ENCODE data around the gene FBXO7.
A peak's percentile ranks its signal among the peaks of the same experiment; 100 is the strongest.

The FBXO7 gene

DNA sequence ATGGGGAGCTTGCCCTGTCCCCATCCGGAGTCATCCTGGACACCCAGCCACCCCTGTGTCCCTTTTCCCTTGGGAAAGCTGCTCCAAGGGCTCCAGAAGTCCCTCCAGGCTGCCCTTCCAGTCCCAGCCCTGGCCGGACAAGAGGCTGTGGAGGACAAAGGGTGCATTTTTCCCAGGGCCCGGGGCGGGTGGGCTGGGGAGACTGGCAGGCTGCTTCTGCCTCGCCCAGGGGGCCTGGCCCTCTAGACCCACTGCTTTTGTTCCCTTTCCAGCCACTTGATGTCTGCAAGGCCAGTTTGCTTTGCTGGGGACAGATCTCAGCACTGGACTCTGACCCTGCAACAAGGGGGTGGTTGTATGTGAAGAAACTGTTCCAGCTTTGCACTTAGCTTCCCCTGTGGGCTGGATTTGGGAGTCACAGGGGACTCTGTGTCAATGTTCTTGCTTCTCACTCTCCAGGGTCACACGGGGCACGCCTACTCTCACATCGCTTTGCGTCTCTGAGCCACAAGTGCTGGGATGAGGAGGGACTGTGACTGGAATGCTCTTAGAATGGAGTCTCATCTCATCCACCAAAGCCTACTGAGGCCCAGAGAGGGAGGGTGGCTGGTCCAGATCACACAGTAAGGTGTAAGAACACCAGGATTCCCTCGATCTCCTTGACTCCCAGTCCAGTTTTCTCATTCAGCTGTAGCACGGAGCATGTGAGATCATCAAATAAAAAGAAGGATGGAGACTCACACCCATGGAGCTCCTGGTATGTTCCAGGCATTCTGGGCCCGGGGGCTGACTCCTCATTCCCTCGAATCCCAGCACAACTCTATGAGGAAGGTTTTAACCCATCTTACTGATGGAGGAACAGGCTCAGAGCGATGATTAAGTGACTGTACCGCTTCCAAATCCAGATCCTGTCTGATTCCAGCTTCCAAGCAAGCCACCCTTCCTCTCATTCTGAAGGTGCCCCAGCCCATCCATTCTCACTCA lies 59.9 kb downstream of the FBXO7 start:
- no peak overlapping the region for H3K4me3 Mint-ChIP-seq
- H3K27ac Mint-ChIP-seq: no peak overlapping the region
- H3K4me1 Mint-ChIP-seq: peaks cover 2% of the 10 kb centered on the region
- DNase-seq (no peak), ATAC-seq (no peak)
- no peaks in the 10 kb centered on the region for H3K9me3 Mint-ChIP-seq
- peaks cover 40% of the 10 kb centered on the region for H3K27me3 Mint-ChIP-seq

DNA sequence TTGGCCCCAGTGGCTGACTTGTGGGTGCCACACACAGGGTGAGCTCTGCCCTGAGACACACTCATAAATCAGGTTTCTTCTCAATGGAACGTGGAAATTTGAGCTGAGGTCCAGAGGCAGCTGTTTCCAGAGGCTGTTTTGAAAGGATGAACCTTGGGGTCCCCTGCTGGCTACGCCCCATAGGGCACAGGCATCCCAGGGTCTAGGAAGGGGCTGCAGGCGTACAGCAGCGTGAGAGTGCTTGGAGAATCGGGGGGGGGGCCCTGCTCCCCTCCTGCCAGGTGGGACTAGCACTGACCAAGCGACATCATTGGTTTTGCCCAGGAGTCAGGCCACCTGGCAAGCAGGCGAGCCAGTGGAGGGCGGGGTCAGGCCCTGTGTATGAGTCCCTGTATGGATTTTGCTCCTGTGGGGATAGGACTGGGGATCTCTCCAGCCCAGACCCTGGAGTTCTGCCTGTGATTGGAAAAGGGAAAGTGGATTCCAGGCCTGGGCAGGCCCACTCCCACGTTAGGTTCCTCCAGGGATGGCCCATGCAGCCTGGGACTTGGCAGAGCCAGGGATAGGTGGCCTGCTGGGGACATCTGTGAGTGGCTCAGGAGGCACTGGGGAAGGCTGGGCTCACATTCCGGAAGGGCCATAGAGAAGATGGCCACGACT lies 61.0 kb downstream of the FBXO7 start:
- no peak for ATAC-seq
- DNase-seq: no peak
- Mint-ChIP-seq H3K27me3 (peaks cover 37% of the 10 kb centered on the region), H3K27ac (peak overlapping the region in 1 of 2 donors; percentile 15), H3K9me3 (no peaks in the 10 kb centered on the region), H3K4me3 (no peak overlapping the region), H3K4me1 (peaks cover 6% of the 10 kb centered on the region)

DNA sequence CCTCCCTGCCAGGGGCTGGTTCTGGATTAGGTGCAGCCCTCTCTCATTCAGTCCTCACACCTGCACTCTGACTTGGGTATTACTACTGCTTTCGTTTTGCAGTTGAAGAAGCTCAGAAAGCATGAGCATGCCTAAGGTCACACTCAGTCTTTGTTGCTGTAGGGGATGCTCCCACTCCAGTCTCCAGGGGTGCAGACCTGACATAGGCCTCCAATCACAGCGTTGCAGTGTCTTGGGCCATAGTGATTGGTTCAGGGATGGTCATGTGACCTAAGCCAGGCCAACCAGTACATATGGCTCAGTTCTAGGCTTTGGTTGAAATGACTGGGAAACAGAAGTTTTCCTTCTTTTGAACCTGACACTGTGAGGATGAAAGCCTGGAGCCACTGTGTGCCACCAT lies 61.7 kb downstream of the FBXO7 start:
- Mint-ChIP-seq H3K4me1 (peaks cover 6% of the 10 kb centered on the region), H3K27ac (no peak overlapping the region), H3K27me3 (peaks cover 35% of the 10 kb centered on the region), H3K4me3 (no peak overlapping the region), H3K9me3 (no peaks in the 10 kb centered on the region)
- ATAC-seq (no peak), DNase-seq (no peak)

DNA sequence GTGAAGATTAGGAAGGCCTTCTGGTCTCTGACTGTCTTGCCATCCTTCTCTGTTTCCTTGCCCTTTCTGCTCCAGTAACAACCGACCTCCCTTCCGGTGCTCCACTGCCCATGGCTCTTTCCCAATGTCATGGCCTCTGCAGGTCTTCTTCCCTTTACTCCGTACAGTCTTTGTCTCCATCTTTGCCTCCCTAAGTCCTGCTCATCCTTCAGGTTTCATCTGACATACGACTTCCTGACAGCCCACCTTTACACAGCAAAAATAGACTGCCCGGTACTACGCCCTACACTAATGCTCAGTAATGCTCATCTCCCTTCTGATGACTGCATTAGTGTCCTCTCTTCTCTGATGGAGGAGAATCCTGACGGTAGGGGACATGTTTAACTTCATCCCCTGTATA lies 63.9 kb downstream of the FBXO7 start:
- no peak for ATAC-seq
- Mint-ChIP-seq H3K4me1 (peaks cover 6% of the 10 kb centered on the region), H3K9me3 (no peaks in the 10 kb centered on the region), H3K4me3 (no peak overlapping the region), H3K27ac (no peak overlapping the region), H3K27me3 (peaks cover 18% of the 10 kb centered on the region)
- DNase-seq: no peak

DNA sequence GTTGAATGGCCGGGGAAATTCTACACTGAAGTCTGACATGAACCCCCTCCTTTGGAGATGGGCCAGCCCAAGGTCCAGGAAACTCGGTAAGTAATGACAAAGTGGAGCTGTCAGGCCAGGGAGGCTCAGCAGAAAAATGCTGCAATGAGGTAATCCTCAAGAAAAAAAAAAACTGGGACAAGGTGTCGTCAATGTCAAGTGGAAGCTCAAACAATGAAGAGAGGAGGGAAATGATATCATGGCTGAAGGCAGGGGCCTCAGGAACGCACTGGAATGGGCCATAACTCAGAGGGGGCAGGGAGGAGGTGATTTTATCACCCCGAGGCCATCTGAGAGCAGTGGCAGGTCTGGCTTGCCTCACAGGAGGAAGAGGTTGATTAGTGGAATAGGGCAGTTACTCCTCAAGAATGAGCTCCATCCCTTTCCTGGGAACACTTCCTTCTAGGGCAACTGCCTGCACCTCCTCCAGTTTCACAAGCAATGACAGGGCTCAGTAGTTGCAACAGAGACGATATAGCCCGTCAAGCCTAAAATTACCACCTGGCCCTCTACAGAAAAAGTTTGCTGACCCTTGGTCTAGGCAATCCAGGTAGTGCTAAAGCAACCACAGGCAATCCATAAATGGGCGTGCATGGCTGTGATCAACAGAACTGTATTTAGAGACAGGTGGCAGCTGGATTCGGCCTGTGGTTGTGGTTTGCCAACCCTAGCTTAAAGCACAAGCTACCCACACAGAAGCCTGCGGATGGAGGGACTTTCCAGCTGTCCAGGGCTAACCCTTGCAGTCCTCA lies 65.2 kb downstream of the FBXO7 start:
- Mint-ChIP-seq H3K9me3 (no peaks in the 10 kb centered on the region), H3K4me1 (peaks cover 6% of the 10 kb centered on the region), H3K4me3 (no peak overlapping the region), H3K27ac (peak overlapping the region in 1 of 2 donors; percentile 14), H3K27me3 (peaks cover 12% of the 10 kb centered on the region)
- no peak for ATAC-seq
- no peak for DNase-seq

DNA sequence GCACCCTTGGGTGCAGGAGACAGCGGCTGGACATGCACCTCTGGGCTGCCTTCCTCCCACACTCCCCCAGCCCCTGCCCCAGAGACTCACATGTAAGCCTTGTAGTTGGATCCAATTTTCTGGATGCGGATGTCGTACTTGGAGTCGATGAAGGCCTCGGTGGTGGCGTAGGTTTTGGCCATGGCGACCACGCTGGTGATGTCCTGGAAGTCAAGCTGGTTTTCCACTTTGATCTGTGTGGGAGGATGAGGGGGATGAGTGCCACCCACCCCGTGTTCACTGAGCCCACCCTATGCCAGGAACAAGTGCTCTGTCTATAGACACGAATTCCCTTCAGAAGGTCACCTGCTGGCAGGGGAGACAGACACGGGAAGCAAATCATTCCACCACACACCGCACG lies 66.9 kb downstream of the FBXO7 start:
- ATAC-seq (no peak), DNase-seq (no peak)
- Mint-ChIP-seq H3K9me3 (no peaks in the 10 kb centered on the region), H3K27me3 (peaks cover 12% of the 10 kb centered on the region), H3K27ac (no peak overlapping the region), H3K4me3 (no peak overlapping the region), H3K4me1 (peaks cover 6% of the 10 kb centered on the region)

DNA sequence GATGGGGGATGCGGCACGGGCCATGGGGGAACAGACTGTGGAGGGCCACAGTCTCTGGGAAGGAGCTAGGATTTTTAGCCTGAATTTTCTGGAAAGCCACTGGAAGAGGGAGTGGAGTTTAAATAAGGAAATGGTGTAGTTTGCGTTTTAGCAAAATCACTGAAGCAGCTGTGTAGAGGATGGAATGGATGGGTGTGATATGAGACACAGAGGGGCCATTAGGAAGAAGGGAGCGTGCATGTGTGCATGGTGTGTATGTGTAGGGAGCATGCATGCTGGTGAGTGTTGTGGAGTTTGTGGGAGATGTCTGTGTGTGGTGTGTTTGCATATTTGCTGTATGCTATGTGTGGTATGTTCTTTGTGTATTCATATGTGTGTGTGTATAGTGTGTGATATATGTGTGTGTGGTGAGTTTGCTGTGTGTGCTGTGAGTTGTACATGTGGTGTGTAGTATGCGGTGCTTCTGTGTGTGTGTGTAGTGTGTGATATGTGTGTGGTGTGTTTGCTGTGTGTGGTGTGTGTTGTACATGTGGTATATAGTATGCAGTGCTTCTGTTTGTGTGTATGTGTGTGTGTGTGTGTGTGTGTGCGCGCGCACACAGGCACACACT lies 67.6 kb downstream of the FBXO7 start:
- DNase-seq (no peak), ATAC-seq (no peak)
- Mint-ChIP-seq H3K4me1 (peaks cover 6% of the 10 kb centered on the region), H3K27ac (no peak overlapping the region), H3K9me3 (no peaks in the 10 kb centered on the region), H3K27me3 (peaks cover 12% of the 10 kb centered on the region), H3K4me3 (no peak overlapping the region)

DNA sequence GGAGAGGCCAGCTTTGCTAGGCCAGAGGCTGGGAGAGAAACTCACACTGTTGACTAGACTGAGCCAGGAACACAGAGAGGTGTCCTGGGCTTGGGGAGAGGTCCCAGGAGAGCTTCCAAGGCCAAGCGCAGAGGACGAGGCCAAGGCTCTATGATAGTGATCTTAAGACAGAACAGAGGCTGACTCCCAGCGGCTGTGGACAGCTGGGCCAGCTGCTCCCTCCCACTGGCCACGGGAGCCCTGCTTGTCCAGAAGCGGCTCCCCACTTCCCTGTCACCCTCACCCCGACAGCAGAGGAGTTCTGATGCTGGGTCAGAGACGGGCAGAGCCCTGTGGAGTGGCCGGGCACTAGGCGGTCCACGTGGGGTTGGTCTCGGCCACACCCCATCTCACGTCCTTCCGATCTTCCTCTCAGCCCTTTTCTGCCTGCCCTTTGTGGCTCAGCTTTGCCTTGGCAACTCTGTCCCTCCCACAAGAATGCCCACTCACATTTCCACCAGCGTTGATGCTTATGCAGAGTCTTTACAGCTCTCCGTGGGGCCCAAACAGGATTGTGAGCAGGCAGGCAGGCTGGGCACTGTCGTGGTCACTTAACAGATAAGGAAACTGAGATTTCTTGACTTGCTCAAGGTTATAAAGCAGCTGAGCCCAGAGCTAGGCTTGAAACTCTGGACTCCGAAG lies 68.2 kb downstream of the FBXO7 start:
- Mint-ChIP-seq H3K4me3 (no peak overlapping the region), H3K27me3 (peaks cover 12% of the 10 kb centered on the region), H3K9me3 (no peaks in the 10 kb centered on the region), H3K27ac (no peak overlapping the region), H3K4me1 (peaks cover 6% of the 10 kb centered on the region)
- DNase-seq: no peak
- ATAC-seq: no peak

DNA sequence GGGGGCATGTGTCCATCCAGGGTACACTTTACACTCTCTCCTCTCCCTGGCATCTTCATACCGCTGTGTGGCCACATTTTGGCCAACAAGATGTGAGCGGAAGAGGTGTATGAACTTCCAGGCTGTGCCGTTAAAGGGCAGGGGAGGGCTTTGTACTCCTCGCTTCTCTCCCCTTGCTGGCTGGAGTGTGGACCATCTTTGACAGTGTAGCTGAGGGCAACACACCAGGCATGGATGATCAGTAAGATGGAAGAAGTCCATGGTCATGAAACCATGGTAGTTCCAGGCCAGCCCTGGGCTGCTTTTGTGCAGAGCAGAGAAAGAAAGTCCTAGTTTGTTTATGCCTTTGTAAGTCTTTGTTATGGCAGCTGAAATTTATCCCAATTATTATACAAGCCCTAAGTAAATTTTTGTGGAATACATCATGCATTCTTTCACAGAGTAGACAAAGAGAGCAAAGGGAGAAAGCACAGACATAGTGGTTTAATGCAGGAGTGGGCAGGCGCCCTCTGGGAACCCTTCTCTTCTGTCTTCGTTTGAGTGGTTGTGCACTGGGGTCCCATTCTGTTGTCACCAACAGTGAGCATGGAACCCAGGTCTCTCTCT lies 70.4 kb downstream of the FBXO7 start:
- Mint-ChIP-seq H3K27ac (no peak overlapping the region), H3K4me3 (no peak overlapping the region), H3K9me3 (no peaks in the 10 kb centered on the region), H3K27me3 (no peaks in the 10 kb centered on the region), H3K4me1 (no peaks in the 10 kb centered on the region)
- no peak for DNase-seq
- ATAC-seq: no peak

DNA sequence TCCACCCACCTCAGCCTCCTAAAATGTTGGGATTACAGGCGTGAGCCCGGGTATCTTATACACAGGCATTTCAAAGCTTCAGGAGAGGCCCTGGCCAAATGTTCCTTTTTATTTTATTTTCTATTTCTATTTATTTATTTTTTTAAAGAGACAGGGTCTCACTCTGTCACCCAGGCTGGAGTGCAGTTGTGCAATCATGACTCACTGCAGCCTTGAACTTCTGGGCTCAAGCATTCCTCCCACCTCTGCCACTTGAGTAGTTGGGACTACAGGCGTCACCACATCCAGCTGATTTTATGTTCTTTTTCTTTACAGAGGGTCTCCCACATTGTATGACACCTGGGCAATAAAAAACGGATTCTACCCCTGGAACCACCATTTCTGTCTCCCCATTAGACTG lies 71.2 kb downstream of the FBXO7 start:
- H3K4me1 Mint-ChIP-seq: no peaks in the 10 kb centered on the region
- DNase-seq: no peak
- no peaks in the 10 kb centered on the region for H3K27me3 Mint-ChIP-seq
- ATAC-seq: no peak
- no peak overlapping the region for H3K27ac Mint-ChIP-seq
- H3K4me3 Mint-ChIP-seq: no peak overlapping the region
- no peaks in the 10 kb centered on the region for H3K9me3 Mint-ChIP-seq

DNA sequence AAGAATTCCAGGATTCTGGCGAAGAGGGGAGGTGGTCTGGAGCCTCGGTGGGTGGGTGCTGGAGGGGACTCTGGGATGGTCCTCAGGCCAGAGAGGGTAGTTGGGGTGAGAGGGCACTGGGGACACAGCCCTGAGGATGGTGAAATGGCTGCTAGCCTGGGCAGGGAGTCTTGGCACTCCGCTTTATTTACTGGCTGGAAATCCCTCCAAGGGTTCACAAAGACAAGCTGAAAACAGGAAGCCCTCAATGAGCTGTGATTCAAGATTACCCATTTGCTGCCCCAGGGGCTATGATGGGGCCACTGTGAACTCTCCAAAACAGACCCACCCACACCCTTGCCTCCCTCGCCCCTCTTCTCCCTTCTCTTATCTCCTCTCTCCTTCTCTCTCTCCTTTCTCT lies 71.9 kb downstream of the FBXO7 start:
- DNase-seq (no peak), ATAC-seq (no peak)
- Mint-ChIP-seq H3K27ac (peak overlapping the region in 1 of 2 donors; percentile 16), H3K27me3 (no peaks in the 10 kb centered on the region), H3K4me1 (no peaks in the 10 kb centered on the region), H3K4me3 (no peak overlapping the region), H3K9me3 (no peaks in the 10 kb centered on the region)

DNA sequence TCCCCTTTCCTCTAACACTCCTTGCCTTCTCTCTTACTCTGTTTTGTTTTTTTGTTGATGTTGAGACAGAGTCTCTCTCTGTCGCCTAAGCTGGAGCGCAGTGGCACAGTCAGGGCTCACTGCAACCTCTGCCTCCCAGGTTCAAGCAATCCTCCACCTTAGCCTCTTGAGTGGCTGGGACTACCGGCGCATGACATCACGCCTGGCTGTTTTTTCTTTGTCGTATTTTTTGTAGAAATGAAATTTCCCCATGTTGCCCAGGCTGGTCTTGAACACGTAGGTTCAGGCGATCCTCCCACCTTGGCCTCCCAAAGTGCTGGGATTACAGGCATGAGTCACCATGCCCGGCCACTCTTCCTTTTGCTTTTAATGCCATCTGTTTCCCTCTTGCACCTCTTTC lies 72.3 kb downstream of the FBXO7 start:
- no peak for DNase-seq
- Mint-ChIP-seq H3K27me3 (no peaks in the 10 kb centered on the region), H3K4me3 (no peak overlapping the region), H3K27ac (peak overlapping the region in 1 of 2 donors; percentile 16), H3K4me1 (no peaks in the 10 kb centered on the region), H3K9me3 (no peaks in the 10 kb centered on the region)
- no peak for ATAC-seq

DNA sequence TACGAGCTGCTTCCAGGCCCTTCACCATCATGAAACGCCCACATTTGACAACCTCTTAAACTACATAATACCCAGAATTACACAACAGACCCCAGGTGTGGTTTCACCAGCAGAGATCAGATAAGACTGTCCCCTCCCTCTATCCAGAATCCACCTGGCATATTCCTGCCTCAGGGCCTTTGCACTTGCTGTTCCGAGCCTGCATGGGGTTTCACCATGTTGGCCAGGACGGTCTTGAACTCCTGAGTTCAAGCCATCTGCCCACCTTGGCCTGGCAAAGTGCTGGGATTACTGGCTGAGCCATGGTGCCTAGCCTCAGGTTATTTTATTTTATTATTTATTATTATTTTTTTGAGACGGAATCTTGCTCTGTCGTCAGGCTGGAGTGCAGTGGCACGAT lies 73.4 kb downstream of the FBXO7 start:
- no peaks in the 10 kb centered on the region for H3K27me3 Mint-ChIP-seq
- H3K27ac Mint-ChIP-seq: no peak overlapping the region
- DNase-seq: no peak
- ATAC-seq: no peak
- no peak overlapping the region for H3K4me3 Mint-ChIP-seq
- no peaks in the 10 kb centered on the region for H3K4me1 Mint-ChIP-seq
- no peaks in the 10 kb centered on the region for H3K9me3 Mint-ChIP-seq

All from stimulated activated naive CD8-positive, alpha-beta T cell treated with anti-CD3 and anti-CD28 coated beads, Interleukin-15, amount 100 ng/mL, for 72 hours (primary cell).